WTC11 (cell line): ENCODE data around the gene RAB3D. TPM values are rescaled to one million over a fixed set of nuclear protein-coding genes. Genes with fewer than 3 reads are reported as not detected.

Experiments used
- ATAC-seq: fragments of 200-7000 bp; cut with Tn5 transposase; 2 replicates; pipeline ENCODE4 v1.10.0; 2021; ENCODE audit warnings: mild to moderate bottlenecking, moderate library complexity
- CTCF ChIA-PET: fragments of 300-600 bp; sonication (Branson Sonifier 250); formaldehyde crosslinking; loops from one replicate; lab custom pipeline; 2021; ENCODE audit warnings: antibody characterized with exemption; lab: Charles Lee
- POLR2A ChIA-PET: fragments of 350-600 bp; sonication (Branson Sonifier 250); formaldehyde crosslinking; loops from one replicate; lab custom pipeline; 2021; ENCODE audit warnings: antibody characterized with exemption; lab: Charles Lee
- DNase-seq: peaks from one replicate; pipeline ENCODE4 v3.0.0; 2021; ENCODE audit warnings: low spot score
- H3K27ac Mint-ChIP-seq: 2 replicates; pipeline ENCODE4 v1.8.0; 2021; ENCODE audit warnings: mixed read lengths
- H3K27me3 Mint-ChIP-seq: 2 replicates; pipeline ENCODE4 v1.8.0; 2021; ENCODE audit warnings: low read depth, mild to moderate bottlenecking, moderate library complexity, mixed read lengths
- H3K36me3 Mint-ChIP-seq: 2 replicates; pipeline ENCODE4 v1.8.0; 2021; ENCODE audit warnings: mixed read lengths
- H3K4me1 Mint-ChIP-seq: 2 replicates; pipeline ENCODE4 v1.8.0; 2022; ENCODE audit warnings: mixed read lengths
- H3K4me3 Mint-ChIP-seq: 2 replicates; pipeline ENCODE4 v1.8.0; 2021; ENCODE audit warnings: mild to moderate bottlenecking, moderate library complexity, mixed read lengths
- H3K9me3 Mint-ChIP-seq: 2 replicates; pipeline ENCODE4 v1.8.0; 2021; ENCODE audit warnings: mixed read lengths
- ATF6 ChIP-seq: sonication (generic); formaldehyde crosslinking; IDR thresholded peaks from 2 replicates; pipeline ENCODE4 v1.8.1; 2023; ENCODE audit warnings: mild to moderate bottlenecking, missing genetic modification reagents
- CREB1 ChIP-seq: sonication (generic); formaldehyde crosslinking; IDR thresholded peaks from 2 replicates; pipeline ENCODE4 v1.8.0; 2023; ENCODE audit warnings: mild to moderate bottlenecking, missing genetic modification reagents
- CREM ChIP-seq: sonication (generic); formaldehyde crosslinking; IDR thresholded peaks from 2 replicates; pipeline ENCODE4 v1.8.1; 2022; ENCODE audit warnings: mild to moderate bottlenecking, missing genetic modification reagents, moderate library complexity
- E2F1 ChIP-seq: sonication (generic); formaldehyde crosslinking; IDR thresholded peaks from 2 replicates; pipeline ENCODE4 v1.8.0; 2022; ENCODE audit warnings: mild to moderate bottlenecking, missing genetic modification reagents
- E2F4 ChIP-seq: sonication (generic); formaldehyde crosslinking; IDR thresholded peaks from 2 replicates; pipeline ENCODE4 v1.8.1; 2022; ENCODE audit warnings: low read depth, mild to moderate bottlenecking, moderate library complexity, missing genetic modification reagents, borderline replicate concordance
- E2F5 ChIP-seq: sonication (generic); formaldehyde crosslinking; IDR thresholded peaks from 2 replicates; pipeline ENCODE4 v1.8.1; 2022; ENCODE audit warnings: mild to moderate bottlenecking, moderate library complexity, missing genetic modification reagents
- GRHL2 ChIP-seq: fragments of 250-450 bp; sonication (Bioruptor Pico); IDR thresholded peaks from 2 replicates; pipeline ENCODE4 v1.8.0; 2022; ENCODE audit warnings: mild to moderate bottlenecking, moderate library complexity; ENCODE audit not compliant: insufficient replicate concordance, severe bottlenecking
- IRF2 ChIP-seq: sonication (generic); formaldehyde crosslinking; IDR thresholded peaks from 2 replicates; pipeline ENCODE4 v1.8.0; 2022; ENCODE audit warnings: low read depth, missing genetic modification reagents, borderline replicate concordance
- MLX ChIP-seq: sonication (generic); formaldehyde crosslinking; IDR thresholded peaks from 2 replicates; pipeline ENCODE4 v1.8.1; 2023; ENCODE audit warnings: mild to moderate bottlenecking, missing genetic modification reagents, moderate library complexity
- NFE2L1 ChIP-seq: sonication (generic); formaldehyde crosslinking; IDR thresholded peaks from 2 replicates; pipeline ENCODE4 v1.8.1; 2023; ENCODE audit warnings: missing genetic modification reagents
- NR3C1 ChIP-seq: sonication (generic); formaldehyde crosslinking; conservative IDR thresholded peaks from 2 replicates; pipeline ENCODE4 v1.8.1; 2023; ENCODE audit warnings: low read depth, mild to moderate bottlenecking, missing genetic modification reagents
- OVOL2 ChIP-seq: fragments of 250-450 bp; sonication (Bioruptor Pico); IDR thresholded peaks from 2 replicates; pipeline ENCODE4 v1.9.0; 2021; ENCODE audit warnings: mild to moderate bottlenecking, borderline replicate concordance
- PRRX2 ChIP-seq: fragments of 250-450 bp; sonication (Bioruptor Pico); IDR thresholded peaks from 2 replicates; pipeline ENCODE4 v1.8.0; 2021; ENCODE audit warnings: mild to moderate bottlenecking
- TP53 ChIP-seq: sonication (generic); formaldehyde crosslinking; IDR thresholded peaks from 2 replicates; pipeline ENCODE4 v1.8.1; 2023; ENCODE audit warnings: mild to moderate bottlenecking, missing genetic modification reagents
- ZBTB21 ChIP-seq: sonication (generic); formaldehyde crosslinking; IDR thresholded peaks from 2 replicates; pipeline ENCODE4 v1.8.1; 2023; ENCODE audit warnings: mild to moderate bottlenecking, missing genetic modification reagents, borderline replicate concordance
- ZBTB43 ChIP-seq: sonication (generic); formaldehyde crosslinking; IDR thresholded peaks from 2 replicates; pipeline ENCODE4 v1.8.1; 2023; ENCODE audit warnings: mild to moderate bottlenecking, missing genetic modification reagents
- ZNF232 ChIP-seq: sonication (generic); formaldehyde crosslinking; IDR thresholded peaks from 2 replicates; pipeline ENCODE4 v1.8.0; 2022; ENCODE audit warnings: mild to moderate bottlenecking, missing genetic modification reagents
- ZNF512 ChIP-seq: sonication (generic); formaldehyde crosslinking; IDR thresholded peaks from 2 replicates; pipeline ENCODE4 v1.8.1; 2022; ENCODE audit warnings: missing genetic modification reagents, borderline replicate concordance
- ZNF671 ChIP-seq: fragments of 250-450 bp; sonication (Bioruptor Pico); IDR thresholded peaks from 2 replicates; pipeline ENCODE4 v1.8.0; 2021; ENCODE audit warnings: mild to moderate bottlenecking
- ZSCAN18 ChIP-seq: fragments of 250-450 bp; sonication (Bioruptor Pico); IDR thresholded peaks from 2 replicates; pipeline ENCODE4 v2.1.2; 2022; ENCODE audit warnings: mild to moderate bottlenecking, moderate library complexity
- total RNA-seq: library from RNA; stranded (reverse); gene quantifications from 3 replicates; pipeline ENCODE4 v1.2.3, GENCODE V29; 2021

Gene RAB3D
- total RNA-seq, 1 experiment from 2014 or later, result 18.9 TPM

GRCh38 chr19:11330127-11330526, 9.3 kb downstream of the RAB3D start:
- Mint-ChIP-seq H3K36me3 (peaks cover 9% of the 10 kb centered on the region), H3K27me3 (no peaks in the 10 kb centered on the region), H3K27ac (peak overlapping the region; percentile 68; the same call in 1 of the 2 replicates), H3K9me3 (no peaks in the 10 kb centered on the region), H3K4me3 (no peak overlapping the region), H3K4me1 (no peaks in the 10 kb centered on the region)
- DNase-seq, result no peak
- POLR2A ChIA-PET, result no interaction called here
- no peak for ATAC-seq
- CTCF ChIA-PET, result no interaction called here
- TF ChIP-seq MLX (CRISPR knock-in tag) (no peak), NFE2L1 (no peak), PRRX2 (no peak), ZNF671 (CRISPR knock-in tag) (no peak), ZBTB43 (no peak), ZNF232 (CRISPR knock-in tag) (no peak), E2F5 (no peak), ATF6 (CRISPR knock-in tag) (no peak), NR3C1 (no peak)

GRCh38 chr19:11325544-11325943, 13.9 kb downstream of the RAB3D start:
- no peaks in the 10 kb centered on the region; the same call in 1 of the 2 replicates for H3K27me3 Mint-ChIP-seq
- H3K27ac Mint-ChIP-seq, result no peak overlapping the region
- DNase-seq (no peak), ATAC-seq (no peak)
- ChIA-PET POLR2A (no interaction called here), CTCF (interaction anchor here (0.9 to 1.4 kb wide), 3 partner anchors 30 to 32 kb away, joined by 3 to 5 read pairs (median 4); partner anchors contain the start of gene TSPAN16)
- no peaks in the 10 kb centered on the region for H3K36me3 Mint-ChIP-seq
- no peak for TF ChIP-seq ZNF512 (CRISPR knock-in tag)
- TF ChIP-seq GRHL2, result no peak
- peaks cover 16% of the 10 kb centered on the region for H3K4me1 Mint-ChIP-seq
- H3K4me3 Mint-ChIP-seq, result no peak overlapping the region
- no peaks in the 10 kb centered on the region for H3K9me3 Mint-ChIP-seq

- no peak for DNase-seq
- Mint-ChIP-seq H3K27me3 (no peaks in the 10 kb centered on the region; the same call in 1 of the 2 replicates), H3K27ac (no peak overlapping the region), H3K9me3 (no peaks in the 10 kb centered on the region), H3K36me3 (no peaks in the 10 kb centered on the region), H3K4me3 (no peak overlapping the region), H3K4me1 (peaks cover 16% of the 10 kb centered on the region)
- no peak for ATAC-seq
- ChIA-PET CTCF (interaction anchor here (0.9 to 1.4 kb wide), 3 partner anchors 29 to 56 kb away, joined by 3 to 5 read pairs (median 4); partner anchors contain the start of gene TSPAN16), POLR2A (no interaction called here)
- TF ChIP-seq CREB1 (CRISPR knock-in tag) (no peak), E2F4 (CRISPR knock-in tag) (no peak), ZSCAN18 (no peak), TP53 (CRISPR knock-in tag) (no peak), E2F1 (CRISPR knock-in tag) (no peak), IRF2 (CRISPR knock-in tag) (no peak), OVOL2 (no peak), CREM (no peak), E2F5 (no peak), ZBTB21 (CRISPR knock-in tag) (no peak)
Measured at GRCh38 chr19:11324748-11325389, 14.6 kb downstream of the RAB3D start.
